GM18907 (cell line): ENCODE results near the gene RNF212.

ENCODE experiments used
- ATAC-seq: cut with Tn5 transposase; IDR thresholded peaks from one replicate; pipeline ENCODE4 v1.9.1; 2021; ENCODE audit warnings: mild to moderate bottlenecking, moderate library complexity; ENCODE audit not compliant: unreplicated experiment

RNF212 gene

GRCh38 chr4:1022051-1022738 is 91.2 kb downstream of the RNF212 start:
- ATAC-seq: no peak
